SK-N-SH treated with all-trans-retinoic acid at 6 μM for 48 hours (cell line): ENCODE measurements around the gene GRID2IP.

Experiments used
- ATAC-seq: fragments of 200-7000 bp; cut with Tn5 transposase; 3 replicates; pipeline ENCODE4 v1.9.1; 2020; ENCODE audit warnings: mild to moderate bottlenecking, moderate library complexity
- ARNTL ChIP-seq: fragments of 450-650 bp; formaldehyde crosslinking; IDR thresholded peaks from 2 replicates; pipeline ENCODE4 v1.5.0; 2020; ENCODE audit warnings: low read depth, mild to moderate bottlenecking, moderate library complexity, borderline replicate concordance
- BACH2 ChIP-seq: fragments of 250-450 bp; sonication (Bioruptor Pico); IDR thresholded peaks from 2 replicates; pipeline ENCODE4 v1.9.0; 2021; ENCODE audit warnings: mild to moderate bottlenecking, borderline replicate concordance
- CSDC2 ChIP-seq: fragments of 250-450 bp; sonication (Bioruptor Pico); IDR thresholded peaks from 2 replicates; pipeline ENCODE4 v1.5.0; 2020; ENCODE audit warnings: mild to moderate bottlenecking, moderate library complexity
- CSRNP3 ChIP-seq: fragments of 250-450 bp; sonication (Bioruptor Pico); IDR thresholded peaks from 2 replicates; pipeline ENCODE4 v1.5.1; 2021; ENCODE audit warnings: mild to moderate bottlenecking, moderate library complexity
- ESRRG ChIP-seq: fragments of 250-450 bp; sonication (Bioruptor Pico); IDR thresholded peaks from 2 replicates; pipeline ENCODE4 v1.6.1; 2021; ENCODE audit warnings: mild to moderate bottlenecking
- ISL1 ChIP-seq: fragments of 250-450 bp; sonication (Bioruptor Pico); IDR thresholded peaks from 2 replicates; pipeline ENCODE4 v2.1.2; 2022; ENCODE audit warnings: mild to moderate bottlenecking, moderate library complexity
- OSR1 ChIP-seq: fragments of 250-450 bp; sonication (Bioruptor Pico); IDR thresholded peaks from 2 replicates; pipeline ENCODE4 v1.8.0; 2022; ENCODE audit warnings: moderate library complexity, mild to moderate bottlenecking, inconsistent platforms
- PATZ1 ChIP-seq: fragments of 250-450 bp; sonication (Bioruptor Pico); IDR thresholded peaks from 2 replicates; pipeline ENCODE4 v1.8.0; 2020; ENCODE audit warnings: mild to moderate bottlenecking, moderate library complexity, borderline replicate concordance
- POU6F1 ChIP-seq: fragments of 250-450 bp; sonication (Bioruptor Pico); IDR thresholded peaks from 2 replicates; pipeline ENCODE4 v1.8.0; 2021; ENCODE audit warnings: low read depth, mild to moderate bottlenecking, moderate library complexity, borderline replicate concordance
- PPARA ChIP-seq: fragments of 250-450 bp; sonication (Bioruptor Pico); IDR thresholded peaks from 2 replicates; pipeline ENCODE4 v1.5.0; 2020; ENCODE audit warnings: mild to moderate bottlenecking, borderline replicate concordance
- RARB ChIP-seq: fragments of 250-450 bp; sonication (Bioruptor Pico); IDR thresholded peaks from 2 replicates; pipeline ENCODE4 v1.8.0; 2021; ENCODE audit warnings: mild to moderate bottlenecking, moderate library complexity
- SNAI2 ChIP-seq: fragments of 250-450 bp; sonication (Bioruptor Pico); IDR thresholded peaks from 2 replicates; pipeline ENCODE4 v1.5.0; 2020; ENCODE audit warnings: mild to moderate bottlenecking, moderate library complexity
- TCF4 ChIP-seq: fragments of 250-450 bp; sonication (Bioruptor Pico); IDR thresholded peaks from 2 replicates; pipeline ENCODE4 v1.8.0; 2021; ENCODE audit warnings: mild to moderate bottlenecking, moderate library complexity, borderline replicate concordance
- TOX ChIP-seq: fragments of 250-450 bp; sonication (Bioruptor Pico); IDR thresholded peaks from 2 replicates; pipeline ENCODE4 v1.8.0; 2021; ENCODE audit warnings: mild to moderate bottlenecking, moderate library complexity, borderline replicate concordance
- TSHZ2 ChIP-seq: fragments of 250-450 bp; sonication (Bioruptor Pico); IDR thresholded peaks from 2 replicates; pipeline ENCODE4 v1.5.0; 2020; ENCODE audit warnings: mild to moderate bottlenecking, moderate library complexity
- ZC3H10 ChIP-seq: fragments of 250-450 bp; sonication (Bioruptor Pico); IDR thresholded peaks from 2 replicates; pipeline ENCODE4 v1.5.1; 2021; ENCODE audit warnings: mild to moderate bottlenecking, moderate library complexity
- ZFP3 ChIP-seq: fragments of 250-450 bp; sonication (Bioruptor Pico); IDR thresholded peaks from 2 replicates; pipeline ENCODE4 v1.5.0; 2020; ENCODE audit warnings: mild to moderate bottlenecking, moderate library complexity
- ZNF565 ChIP-seq: fragments of 450-650 bp; formaldehyde crosslinking; conservative IDR thresholded peaks from 2 replicates; pipeline ENCODE4 v1.5.0; 2020; ENCODE audit warnings: low read depth, mild to moderate bottlenecking, moderate library complexity
- ZNF8 ChIP-seq: fragments of 450-650 bp; formaldehyde crosslinking; IDR thresholded peaks from 2 replicates; pipeline ENCODE4 v1.5.0; 2020; ENCODE audit warnings: mild to moderate bottlenecking, moderate library complexity

Gene GRID2IP

GRCh38 chr7:6554848-6555247 is 3.6 kb upstream of the GRID2IP start:
- TF ChIP-seq ARNTL (no peak), PPARA (CRISPR knock-in tag) (no peak), OSR1 (CRISPR knock-in tag) (no peak), ISL1 (CRISPR knock-in tag) (no peak), TOX (CRISPR knock-in tag) (no peak)
- no peak for ATAC-seq

- peak; percentile 64 for ATAC-seq
- TF ChIP-seq POU6F1 (CRISPR knock-in tag) (no peak), PATZ1 (CRISPR knock-in tag) (no peak), BACH2 (CRISPR knock-in tag) (no peak), ARNTL (no peak), RARB (no peak), ESRRG (CRISPR knock-in tag) (no peak), SNAI2 (no peak), ZNF8 (no peak), PPARA (CRISPR knock-in tag) (no peak), OSR1 (CRISPR knock-in tag) (no peak), CSRNP3 (no peak)
These were observed 2.3 kb upstream of the GRID2IP start for GRCh38 chr7:6553448-6554044.

GRCh38 chr7:6547400-6547799 is 3.9 kb downstream of the GRID2IP start:
- no peak for TF ChIP-seq CSRNP3
- TF ChIP-seq CSDC2: no peak
- TF ChIP-seq RARB: no peak
- TF ChIP-seq ZNF8: no peak
- no peak for TF ChIP-seq TCF4 (CRISPR knock-in tag)
- no peak for TF ChIP-seq TOX (CRISPR knock-in tag)
- TF ChIP-seq OSR1 (CRISPR knock-in tag): no peak
- TF ChIP-seq ESRRG (CRISPR knock-in tag): no peak
- no peak for TF ChIP-seq ZC3H10 (CRISPR knock-in tag)
- no peak for TF ChIP-seq PATZ1 (CRISPR knock-in tag)
- TF ChIP-seq SNAI2: no peak
- no peak for TF ChIP-seq ZNF565 (CRISPR knock-in tag)
- ATAC-seq: no peak

- TF ChIP-seq ARNTL: no peak
- no peak for TF ChIP-seq ZFP3
- TF ChIP-seq ESRRG (CRISPR knock-in tag): no peak
- no peak for TF ChIP-seq PPARA (CRISPR knock-in tag)
- no peak for TF ChIP-seq ZC3H10 (CRISPR knock-in tag)
- no peak for TF ChIP-seq TSHZ2 (CRISPR knock-in tag)
- no peak for TF ChIP-seq OSR1 (CRISPR knock-in tag)
- TF ChIP-seq ZNF565 (CRISPR knock-in tag): no peak
- no peak for TF ChIP-seq CSDC2
- no peak for TF ChIP-seq ZNF8
- peak; percentile 62 for ATAC-seq
These were observed 4.6 kb downstream of the GRID2IP start for GRCh38 chr7:6546498-6547251.
